Measurements from ENCODE around the gene MEX3D. TPM values are rescaled to one million over a fixed set of nuclear protein-coding genes. Genes with fewer than 3 reads are reported as not detected.
"Not testable (repeated sequence)": the region's sequence is repeated elsewhere in the genome, so short reads cannot be mapped to it uniquely, and the experiment has no call there.

Gene MEX3D
- polyA plus RNA-seq, 1 donor (not counting 4 experiments of a cell fraction or from before 2014, with no cell fraction given) = 3.9 TPM

DNA sequence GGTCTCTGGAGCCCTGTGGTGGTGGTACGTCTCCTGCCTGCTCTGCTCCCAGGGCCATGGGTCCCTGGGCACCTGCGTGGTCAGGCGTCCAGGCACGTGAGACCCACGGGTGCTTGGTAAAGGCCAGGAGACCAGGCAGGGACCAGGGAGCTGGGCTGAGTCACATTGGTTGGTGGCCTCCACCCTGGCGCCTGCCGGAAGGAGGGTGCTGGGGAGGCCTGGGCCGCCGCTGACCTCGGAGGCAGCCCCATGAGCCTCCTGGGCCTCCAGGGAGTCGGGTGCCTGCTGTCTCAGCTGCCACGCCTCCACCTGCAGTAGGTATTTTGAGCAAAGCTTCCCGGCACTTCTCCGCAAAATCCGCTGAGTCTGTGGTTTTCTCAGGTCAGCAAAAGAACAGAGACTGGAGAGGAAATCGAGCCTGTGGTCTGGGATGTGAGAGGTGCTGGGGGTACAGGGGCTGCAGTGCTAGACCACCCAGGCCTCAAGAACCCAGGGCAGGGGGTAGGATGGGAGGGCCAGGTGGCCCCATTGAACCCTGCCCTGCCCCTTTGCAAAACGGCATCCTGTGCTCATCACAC lies 47.8 kb downstream of the MEX3D start:
- dilution Hi-C loops (cut with MboI; ENCODE audit: extremely low pct_ligation_motif_present, low sequenced_read_pairs) = no loop called here
- Histone ChIP-seq H4K20me1 (ENCODE audit: control insufficient read depth, extremely low read depth, insufficient read depth, low read length) (peaks cover 2% of the 10 kb centered on the region), H3K4me2 (ENCODE audit: control insufficient read depth, extremely low read depth, insufficient read depth, low read depth, low read length) (no peak overlapping the region), H3K9me1 (ENCODE audit: control insufficient read depth, extremely low read depth, insufficient read depth, low read length) (no peaks in the 10 kb centered on the region), H3K9ac (ENCODE audit: control insufficient read depth, extremely low read depth, insufficient read depth, low read length) (no peak overlapping the region), H3K79me2 (ENCODE audit: control insufficient read depth, insufficient read depth, low read length) (no peaks in the 10 kb centered on the region), H3K4me1 (ENCODE audit: control insufficient read depth, extremely low read depth, insufficient read depth, low read length) (no peaks in the 10 kb centered on the region), H2AFZ (ENCODE audit: control insufficient read depth, low read length) (no peak overlapping the region), H3K4me3 (ENCODE audit: control insufficient read depth in 2 of 3, extremely low read depth in 1 of 3, insufficient read depth in 2 of 3, low read depth in 1 of 3, low read length in 3 of 3) (no peak overlapping the region), H3K9me3 (ENCODE audit: control insufficient read depth, low read depth, low read length) (no peaks in the 10 kb centered on the region), H3K27me3 (ENCODE audit: control insufficient read depth, extremely low read depth, insufficient read depth, low read length) (peaks cover 27% of the 10 kb centered on the region), H3K36me3 (ENCODE audit: control insufficient read depth in 2 of 2, extremely low read depth in 1 of 2, insufficient read depth in 2 of 2, low read length in 2 of 2) (no peaks in the 10 kb centered on the region), H3K27ac (ENCODE audit: control insufficient read depth, insufficient read depth, low read length) (no peak overlapping the region)
- DNase-seq (ENCODE audit: low read depth, low spot score) (no peak), FAIRE-seq (no peak)
- no peak for TF ChIP-seq EZH2 (IDR thresholded peaks at IDR 0.05; ENCODE audit: low read length)
- TF ChIP-seq, protein P1, sequence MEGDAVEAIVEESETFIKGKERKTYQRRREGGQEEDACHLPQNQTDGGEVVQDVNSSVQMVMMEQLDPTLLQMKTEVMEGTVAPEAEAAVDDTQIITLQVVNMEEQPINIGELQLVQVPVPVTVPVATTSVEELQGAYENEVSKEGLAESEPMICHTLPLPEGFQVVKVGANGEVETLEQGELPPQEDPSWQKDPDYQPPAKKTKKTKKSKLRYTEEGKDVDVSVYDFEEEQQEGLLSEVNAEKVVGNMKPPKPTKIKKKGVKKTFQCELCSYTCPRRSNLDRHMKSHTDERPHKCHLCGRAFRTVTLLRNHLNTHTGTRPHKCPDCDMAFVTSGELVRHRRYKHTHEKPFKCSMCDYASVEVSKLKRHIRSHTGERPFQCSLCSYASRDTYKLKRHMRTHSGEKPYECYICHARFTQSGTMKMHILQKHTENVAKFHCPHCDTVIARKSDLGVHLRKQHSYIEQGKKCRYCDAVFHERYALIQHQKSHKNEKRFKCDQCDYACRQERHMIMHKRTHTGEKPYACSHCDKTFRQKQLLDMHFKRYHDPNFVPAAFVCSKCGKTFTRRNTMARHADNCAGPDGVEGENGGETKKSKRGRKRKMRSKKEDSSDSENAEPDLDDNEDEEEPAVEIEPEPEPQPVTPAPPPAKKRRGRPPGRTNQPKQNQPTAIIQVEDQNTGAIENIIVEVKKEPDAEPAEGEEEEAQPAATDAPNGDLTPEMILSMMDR (optimal IDR thresholded peaks at IDR 0.05 in 1 of 3, IDR thresholded peaks at IDR 0.05 in 1 of 3, conservative IDR thresholded peaks at IDR 0.05 in 1 of 3; ENCODE audit: extremely low read depth in 1 of 3, insufficient read depth in 2 of 3, low read length in 3 of 3) = no peak

DNA sequence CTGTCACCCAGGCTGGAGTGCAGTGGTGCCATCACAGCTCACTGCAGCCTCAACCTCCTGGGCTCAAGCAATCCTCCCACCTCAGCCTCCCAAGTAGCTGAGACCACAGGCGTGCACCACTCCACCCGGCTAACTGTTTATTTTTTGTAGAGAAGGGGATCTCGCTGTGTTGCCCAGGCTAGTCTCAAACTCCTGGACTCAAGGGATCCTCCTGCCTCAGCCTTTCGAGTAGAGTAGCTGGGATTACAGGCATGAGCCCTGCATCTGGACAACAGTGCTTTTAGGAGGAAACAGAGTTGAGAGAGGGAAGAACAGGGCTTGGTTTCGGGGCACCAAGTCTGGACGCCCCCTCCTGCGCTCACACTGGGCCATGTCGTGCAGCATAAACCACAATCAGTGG lies 48.3 kb downstream of the MEX3D start:
- H3K27me3 ChIP-seq (ENCODE audit: control insufficient read depth, extremely low read depth, insufficient read depth, low read length) = peaks cover 22% of the 10 kb centered on the region
- H3K4me3 ChIP-seq (ENCODE audit: control insufficient read depth in 2 of 3, extremely low read depth in 1 of 3, insufficient read depth in 2 of 3, low read depth in 1 of 3, low read length in 3 of 3); dilution Hi-C loops (cut with MboI; ENCODE audit: extremely low pct_ligation_motif_present, low sequenced_read_pairs); H3K9me3 ChIP-seq (ENCODE audit: control insufficient read depth, low read depth, low read length); H3K4me2 ChIP-seq (ENCODE audit: control insufficient read depth, extremely low read depth, insufficient read depth, low read depth, low read length); H2AFZ ChIP-seq (ENCODE audit: control insufficient read depth, low read length); H4K20me1 ChIP-seq (ENCODE audit: control insufficient read depth, extremely low read depth, insufficient read depth, low read length); H3K4me1 ChIP-seq (ENCODE audit: control insufficient read depth, extremely low read depth, insufficient read depth, low read length); H3K9me1 ChIP-seq (ENCODE audit: control insufficient read depth, extremely low read depth, insufficient read depth, low read length); DNase-seq (ENCODE audit: low read depth, low spot score); H3K36me3 ChIP-seq (ENCODE audit: control insufficient read depth in 2 of 2, extremely low read depth in 1 of 2, insufficient read depth in 2 of 2, low read length in 2 of 2); H3K27ac ChIP-seq (ENCODE audit: control insufficient read depth, insufficient read depth, low read length); H3K79me2 ChIP-seq (ENCODE audit: control insufficient read depth, insufficient read depth, low read length); H3K9ac ChIP-seq (ENCODE audit: control insufficient read depth, extremely low read depth, insufficient read depth, low read length); FAIRE-seq: not testable (repeated sequence)

DNA sequence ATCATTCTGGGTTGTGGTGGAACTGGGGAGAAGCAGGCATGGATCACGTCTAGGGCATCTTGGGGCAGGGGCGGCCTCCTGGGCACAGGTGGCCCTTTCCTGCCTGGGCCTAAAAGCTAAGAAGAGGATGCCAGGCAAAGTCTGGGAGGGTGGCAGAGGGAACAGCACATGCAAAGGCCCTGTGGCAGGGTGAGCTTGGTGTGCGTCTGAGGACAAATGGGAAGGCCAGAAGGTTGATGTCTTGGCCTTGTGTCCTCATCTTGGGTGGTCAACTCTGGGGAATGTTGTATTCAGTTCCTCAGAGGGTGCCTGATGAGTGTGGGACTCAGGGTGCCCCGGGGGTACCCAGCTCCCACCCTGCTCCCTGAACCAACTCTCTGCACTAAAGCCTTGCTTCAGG lies 49.7 kb downstream of the MEX3D start:
- H3K9me1 ChIP-seq (ENCODE audit: control insufficient read depth, extremely low read depth, insufficient read depth, low read length) = no peaks in the 10 kb centered on the region
- TF ChIP-seq, protein P1 (optimal IDR thresholded peaks at IDR 0.05 in 1 of 3, IDR thresholded peaks at IDR 0.05 in 1 of 3, conservative IDR thresholded peaks at IDR 0.05 in 1 of 3; ENCODE audit: extremely low read depth in 1 of 3, insufficient read depth in 2 of 3, low read length in 3 of 3) = no peak
- H3K4me3 ChIP-seq (ENCODE audit: control insufficient read depth in 2 of 3, extremely low read depth in 1 of 3, insufficient read depth in 2 of 3, low read depth in 1 of 3, low read length in 3 of 3) = no peak overlapping the region
- H3K4me2 ChIP-seq (ENCODE audit: control insufficient read depth, extremely low read depth, insufficient read depth, low read depth, low read length) = no peak overlapping the region
- no peaks in the 10 kb centered on the region for H3K79me2 ChIP-seq (ENCODE audit: control insufficient read depth, insufficient read depth, low read length)
- no peak overlapping the region for H3K9ac ChIP-seq (ENCODE audit: control insufficient read depth, extremely low read depth, insufficient read depth, low read length)
- no peak overlapping the region for H3K27ac ChIP-seq (ENCODE audit: control insufficient read depth, insufficient read depth, low read length)
- peaks cover 11% of the 10 kb centered on the region for H3K27me3 ChIP-seq (ENCODE audit: control insufficient read depth, extremely low read depth, insufficient read depth, low read length)
- DNase-seq (ENCODE audit: low read depth, low spot score) = no peak
- H3K4me1 ChIP-seq (ENCODE audit: control insufficient read depth, extremely low read depth, insufficient read depth, low read length) = no peaks in the 10 kb centered on the region
- no peaks in the 10 kb centered on the region for H4K20me1 ChIP-seq (ENCODE audit: control insufficient read depth, extremely low read depth, insufficient read depth, low read length)
- H3K9me3 ChIP-seq (ENCODE audit: control insufficient read depth, low read depth, low read length) = no peaks in the 10 kb centered on the region
- FAIRE-seq = no peak
- no peaks in the 10 kb centered on the region for H3K36me3 ChIP-seq (ENCODE audit: control insufficient read depth in 2 of 2, extremely low read depth in 1 of 2, insufficient read depth in 2 of 2, low read length in 2 of 2)
- H2AFZ ChIP-seq (ENCODE audit: control insufficient read depth, low read length) = no peak overlapping the region
- dilution Hi-C loops (cut with MboI; ENCODE audit: extremely low pct_ligation_motif_present, low sequenced_read_pairs) = no loop called here

Data from keratinocyte (primary cell).